Neural cell (in vitro differentiated cells): Measurements from ENCODE around the gene TRNAU1AP. TPM values are rescaled to one million over a fixed set of nuclear protein-coding genes. Genes with fewer than 3 reads are reported as not detected.
"Not testable (repeated sequence)": the region's sequence is repeated elsewhere in the genome, so short reads cannot be mapped to it uniquely, and the experiment has no call there.

Source experiments
- H2AFZ ChIP-seq: fragments of 200-600, 300-800 bp; sonication (generic), shearing (Covaris generic); 2 replicates; pipeline ENCODE4 v1.6.0; 2014; ENCODE audit warnings: low read depth, mild to moderate bottlenecking, antibody characterized with exemption, low read length, moderate library complexity
- H3F3A ChIP-seq: fragments of 200-600 bp; shearing (Covaris generic); 2 replicates; pipeline ENCODE4 v1.6.1; 2016; ENCODE audit warnings: mild to moderate bottlenecking, moderate library complexity, mixed read lengths, antibody characterized with exemption, low read length; ENCODE audit not compliant: insufficient read depth, poor library complexity, severe bottlenecking
- H3K27ac ChIP-seq: fragments of 200-600, 300-800 bp; sonication (generic), shearing (Covaris generic); 2 replicates; pipeline ENCODE4 v1.5.1; 2014; ENCODE audit warnings: mild to moderate bottlenecking, low read length, moderate library complexity
- H3K27me3 ChIP-seq: fragments of 300-800, 200-600 bp; sonication (generic), shearing (Covaris generic); 2 replicates; pipeline ENCODE4 v1.6.0; 2014; ENCODE audit warnings: mild to moderate bottlenecking, low read depth, low read length, moderate library complexity; ENCODE audit not compliant: insufficient read depth
- H3K36me3 ChIP-seq: fragments of 300-800, 200-600 bp; sonication (generic), shearing (Covaris generic); 2 replicates; pipeline ENCODE4 v1.5.1; 2014; ENCODE audit warnings: mild to moderate bottlenecking, antibody characterized with exemption, low read length, moderate library complexity; ENCODE audit not compliant: insufficient read depth
- H3K4me2 ChIP-seq: fragments of 300-800, 200-600 bp; sonication (generic), shearing (Covaris generic); 2 replicates; pipeline ENCODE4 v1.6.0; 2014; ENCODE audit warnings: mild to moderate bottlenecking, low read length
- H3K4me3 ChIP-seq: fragments of 300-800, 200-600 bp; sonication (generic), shearing (Covaris generic); 2 replicates; pipeline ENCODE4 v1.5.1; 2014; ENCODE audit warnings: mild to moderate bottlenecking, low read length, moderate library complexity
- H3K79me2 ChIP-seq: fragments of 200-600 bp; shearing (Covaris generic); replicated peaks from 2 replicates; pipeline ENCODE4 v1.6.0; 2014; ENCODE audit warnings: mild to moderate bottlenecking, low read length, moderate library complexity; ENCODE audit not compliant: insufficient read depth
- H3K9ac ChIP-seq: fragments of 300-800, 200-600 bp; sonication (generic), shearing (Covaris generic); 2 replicates; pipeline ENCODE4 v1.6.1; 2016; ENCODE audit warnings: mild to moderate bottlenecking, low read length, mixed read lengths
- H3K9me2 ChIP-seq: fragments of 200-600 bp; shearing (Covaris generic); 2 replicates; pipeline ENCODE4 v1.6.1; 2016; ENCODE audit warnings: mild to moderate bottlenecking, low read length, mixed read lengths; ENCODE audit not compliant: insufficient read depth
- H3K9me3 ChIP-seq: fragments of 200-600, 300-800 bp; sonication (generic), shearing (Covaris generic); 2 replicates; pipeline ENCODE4 v1.6.1; 2016; ENCODE audit warnings: mild to moderate bottlenecking, mixed run types, low read length, moderate library complexity, mixed read lengths
- H4K20me1 ChIP-seq: fragments of 200-600 bp; shearing (Covaris generic); 2 replicates; pipeline ENCODE4 v1.6.1; 2016; ENCODE audit warnings: mild to moderate bottlenecking, mixed run types; ENCODE audit not compliant: insufficient read depth
- CTCF ChIP-seq: fragments of 450-650 bp; IDR thresholded peaks from 2 replicates; pipeline ENCODE4 v1.5.1; 2014; ENCODE audit warnings: antibody characterized with exemption, mild to moderate bottlenecking, moderate library complexity; ENCODE audit not compliant: poor library complexity, severe bottlenecking
- EP300 ChIP-seq: fragments of 450-650 bp; conservative IDR thresholded peaks from 2 replicates; pipeline ENCODE4 v1.6.1; 2014; ENCODE audit warnings: antibody characterized with exemption, mild to moderate bottlenecking, moderate library complexity; ENCODE audit not compliant: poor library complexity, severe bottlenecking
- EZH2 ChIP-seq: fragments of 200-600, 300-800 bp; shearing (Covaris generic), sonication (generic); IDR thresholded peaks from 2 replicates; pipeline ENCODE4 v1.6.1; 2014; ENCODE audit warnings: antibody characterized with exemption, low read length, borderline replicate concordance, mild to moderate bottlenecking; ENCODE audit not compliant: insufficient read depth, poor library complexity, severe bottlenecking
- RAD21 ChIP-seq: fragments of 450-650 bp; conservative IDR thresholded peaks from 2 replicates; pipeline ENCODE4 v1.6.1; 2014; ENCODE audit warnings: antibody characterized with exemption, mild to moderate bottlenecking, moderate library complexity
- SMC3 ChIP-seq: fragments of 450-650 bp; conservative IDR thresholded peaks from 2 replicates; pipeline ENCODE4 v1.6.1; 2014; ENCODE audit warnings: antibody characterized with exemption, mild to moderate bottlenecking, moderate library complexity; ENCODE audit not compliant: poor library complexity
- TAF1 ChIP-seq: IDR thresholded peaks from 2 replicates; pipeline ENCODE4 v1.6.1; 2012; ENCODE audit warnings: low read depth
- polyA plus RNA-seq: library from polyadenylated mRNA; depleted of rRNA; stranded (reverse); fragments of >200 nt; gene quantifications from 2 replicates; pipeline ENCODE4 v1.2.3, GENCODE V29; 2014
- TF ChIP-seq, protein P1 (sequence below): IDR thresholded peaks from 2 replicates; pipeline ENCODE4 v1.6.1; 2012; ENCODE audit warnings: borderline replicate concordance

The TRNAU1AP gene
- polyA plus RNA-seq, 1 donor from 2014 or later = 91.6 TPM

- Histone ChIP-seq H3K9ac (no peak overlapping the region), H2AFZ (no peak overlapping the region), H3K4me3 (no peak overlapping the region), H3K36me3 (no peaks in the 10 kb centered on the region), H3K79me2 (peaks cover 19% of the 10 kb centered on the region), H3K27me3 (no peaks in the 10 kb centered on the region), H3F3A (no peaks in the 10 kb centered on the region), H3K27ac (no peak overlapping the region), H4K20me1 (no peaks in the 10 kb centered on the region), H3K9me3 (no peaks in the 10 kb centered on the region), H3K4me2 (no peak overlapping the region), H3K9me2 (no peaks in the 10 kb centered on the region)
- no peak for TF ChIP-seq EP300
Observed at GRCh38 chr1:28519946-28520725, 32.7 kb upstream of the TRNAU1AP start.

DNA sequence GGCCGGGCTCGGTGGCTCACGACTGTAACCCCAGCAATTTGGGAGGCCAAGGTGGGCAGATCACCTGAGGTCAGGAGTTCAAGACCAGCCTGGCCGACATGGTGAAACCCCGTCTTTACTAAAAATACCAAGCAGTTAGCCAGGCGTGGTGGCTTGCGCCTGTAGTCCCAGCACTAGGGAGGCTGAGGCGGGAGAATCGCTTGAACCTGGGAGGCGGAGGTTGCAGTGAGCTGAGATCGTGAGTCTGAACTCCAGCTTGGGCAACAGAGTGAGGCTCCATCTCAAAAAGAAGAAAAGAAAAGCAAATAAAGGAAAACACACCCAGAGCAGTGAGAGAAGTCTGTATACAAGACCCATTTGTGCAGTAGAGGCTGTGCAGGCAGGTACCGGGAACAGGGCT, 32.1 kb upstream of the TRNAU1AP start:
- H4K20me1 ChIP-seq, H3K27ac ChIP-seq, H3K9me2 ChIP-seq, H2AFZ ChIP-seq, H3K4me3 ChIP-seq, H3F3A ChIP-seq, H3K4me2 ChIP-seq, H3K36me3 ChIP-seq, H3K27me3 ChIP-seq, H3K9ac ChIP-seq, H3K9me3 ChIP-seq: not testable (repeated sequence)
- peaks cover 19% of the 10 kb centered on the region for H3K79me2 ChIP-seq

DNA sequence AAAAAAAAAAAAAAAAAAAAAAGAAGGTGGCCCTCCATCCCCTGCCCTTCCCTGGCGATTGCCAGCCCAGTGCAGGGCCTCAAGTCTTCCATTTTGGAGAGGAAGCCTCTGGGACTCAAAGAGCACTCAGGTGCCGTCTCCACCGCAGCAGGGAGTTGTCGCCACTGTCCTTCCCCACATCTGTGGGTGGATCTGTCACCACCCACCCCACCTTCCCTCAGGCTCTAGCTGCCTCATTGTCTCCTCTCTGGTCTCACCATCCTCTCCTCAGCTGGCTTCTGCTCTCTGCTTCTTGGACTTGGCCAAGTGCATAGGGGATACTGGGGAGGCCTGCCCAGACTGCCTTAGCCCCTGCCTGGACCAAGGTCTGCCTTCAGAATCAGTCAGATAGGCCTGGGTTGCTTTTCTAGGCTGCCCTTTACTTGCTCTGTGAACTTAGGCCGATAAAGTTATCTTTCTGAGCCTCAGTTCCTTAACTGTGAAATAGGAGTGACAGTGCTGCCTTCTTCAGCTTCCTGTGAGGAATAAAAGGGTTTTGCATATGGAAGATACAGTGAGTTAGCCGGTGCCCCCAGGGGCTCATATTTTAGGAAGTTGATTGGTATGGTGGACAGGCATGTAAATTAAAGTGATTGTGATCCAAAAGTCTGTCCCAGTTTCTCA, 31.3 kb upstream of the TRNAU1AP start:
- Histone ChIP-seq H3F3A (no peaks in the 10 kb centered on the region), H3K9me3 (no peaks in the 10 kb centered on the region), H2AFZ (no peak overlapping the region), H3K9ac (no peak overlapping the region), H3K27me3 (no peaks in the 10 kb centered on the region), H3K4me2 (no peak overlapping the region), H3K4me3 (no peak overlapping the region), H4K20me1 (no peaks in the 10 kb centered on the region), H3K9me2 (no peaks in the 10 kb centered on the region), H3K36me3 (no peaks in the 10 kb centered on the region), H3K27ac (no peak overlapping the region), H3K79me2 (peaks cover 19% of the 10 kb centered on the region)
- TF ChIP-seq SMC3 = no peak
- no peak for TF ChIP-seq CTCF
- TF ChIP-seq EP300 = no peak
- TF ChIP-seq RAD21 = no peak
- TF ChIP-seq, protein P1, sequence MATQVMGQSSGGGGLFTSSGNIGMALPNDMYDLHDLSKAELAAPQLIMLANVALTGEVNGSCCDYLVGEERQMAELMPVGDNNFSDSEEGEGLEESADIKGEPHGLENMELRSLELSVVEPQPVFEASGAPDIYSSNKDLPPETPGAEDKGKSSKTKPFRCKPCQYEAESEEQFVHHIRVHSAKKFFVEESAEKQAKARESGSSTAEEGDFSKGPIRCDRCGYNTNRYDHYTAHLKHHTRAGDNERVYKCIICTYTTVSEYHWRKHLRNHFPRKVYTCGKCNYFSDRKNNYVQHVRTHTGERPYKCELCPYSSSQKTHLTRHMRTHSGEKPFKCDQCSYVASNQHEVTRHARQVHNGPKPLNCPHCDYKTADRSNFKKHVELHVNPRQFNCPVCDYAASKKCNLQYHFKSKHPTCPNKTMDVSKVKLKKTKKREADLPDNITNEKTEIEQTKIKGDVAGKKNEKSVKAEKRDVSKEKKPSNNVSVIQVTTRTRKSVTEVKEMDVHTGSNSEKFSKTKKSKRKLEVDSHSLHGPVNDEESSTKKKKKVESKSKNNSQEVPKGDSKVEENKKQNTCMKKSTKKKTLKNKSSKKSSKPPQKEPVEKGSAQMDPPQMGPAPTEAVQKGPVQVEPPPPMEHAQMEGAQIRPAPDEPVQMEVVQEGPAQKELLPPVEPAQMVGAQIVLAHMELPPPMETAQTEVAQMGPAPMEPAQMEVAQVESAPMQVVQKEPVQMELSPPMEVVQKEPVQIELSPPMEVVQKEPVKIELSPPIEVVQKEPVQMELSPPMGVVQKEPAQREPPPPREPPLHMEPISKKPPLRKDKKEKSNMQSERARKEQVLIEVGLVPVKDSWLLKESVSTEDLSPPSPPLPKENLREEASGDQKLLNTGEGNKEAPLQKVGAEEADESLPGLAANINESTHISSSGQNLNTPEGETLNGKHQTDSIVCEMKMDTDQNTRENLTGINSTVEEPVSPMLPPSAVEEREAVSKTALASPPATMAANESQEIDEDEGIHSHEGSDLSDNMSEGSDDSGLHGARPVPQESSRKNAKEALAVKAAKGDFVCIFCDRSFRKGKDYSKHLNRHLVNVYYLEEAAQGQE = no peak
- no peak for TF ChIP-seq EZH2
- TF ChIP-seq TAF1 = no peak

GRCh38 chr1:28522537-28522936, 30.3 kb upstream of the TRNAU1AP start:
- not testable (repeated sequence) for H3K9ac ChIP-seq, H4K20me1 ChIP-seq, H3K9me2 ChIP-seq, H3K27ac ChIP-seq, H3F3A ChIP-seq, H3K4me2 ChIP-seq, H3K4me3 ChIP-seq, H2AFZ ChIP-seq, H3K36me3 ChIP-seq, H3K9me3 ChIP-seq, H3K27me3 ChIP-seq
- H3K79me2 ChIP-seq = peaks cover 19% of the 10 kb centered on the region

DNA sequence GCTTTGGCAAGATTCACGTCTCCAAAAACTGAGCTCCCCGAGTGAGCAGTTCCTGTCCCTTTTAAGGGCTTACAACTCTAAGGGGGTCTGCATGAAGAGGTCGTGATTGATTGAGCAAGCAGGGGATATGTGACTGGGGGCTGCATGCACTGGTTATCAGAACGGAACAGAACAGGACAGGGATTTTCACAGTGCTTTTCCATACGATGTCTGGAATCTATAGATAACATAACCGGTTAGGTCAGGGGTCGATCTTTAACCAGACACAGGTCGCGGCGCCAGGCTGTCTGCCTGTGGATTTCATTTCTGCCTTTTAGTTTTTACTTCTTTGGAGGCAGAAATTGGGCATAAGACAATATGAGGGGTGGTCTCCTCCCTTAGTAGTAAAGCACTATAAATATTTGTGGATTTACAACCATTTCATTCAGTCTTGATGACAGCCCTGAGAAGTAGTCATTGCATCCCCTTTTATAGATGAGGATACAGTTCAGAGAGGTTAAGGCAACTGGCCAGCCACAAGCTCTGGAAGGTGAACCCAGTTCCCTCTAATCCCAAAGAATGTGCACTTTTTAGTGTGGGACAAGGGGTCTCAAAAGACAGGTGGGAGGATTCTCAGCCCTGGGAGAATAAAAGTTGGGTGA, 27.8 kb upstream of the TRNAU1AP start:
- not testable (repeated sequence) for H3K9me3 ChIP-seq, H3K9me2 ChIP-seq, H3K4me2 ChIP-seq, H3K27ac ChIP-seq, H3K79me2 ChIP-seq, H3K27me3 ChIP-seq, H3K36me3 ChIP-seq, H3F3A ChIP-seq, H4K20me1 ChIP-seq, H2AFZ ChIP-seq, H3K4me3 ChIP-seq, H3K9ac ChIP-seq
